Esophagus squamous epithelium (tissue), 5 donors: Measurements from ENCODE around the gene PHACTR1. TPM values are rescaled to one million over a fixed set of nuclear protein-coding genes. Genes with fewer than 3 reads are reported as not detected.

ENCODE experiments used
- DNase-seq: peaks from one replicate; lab custom pipeline; 2025; lab: John Stamatoyannopoulos, UW
- H3K27ac ChIP-seq, 4 donors: fragments of 200-600 bp; sonication (generic); one replicate each; pipeline ENCODE4 v1.5.1; 2016 to 2019; ENCODE audit warnings: mild to moderate bottlenecking in 1 of 4
- H3K27me3 ChIP-seq, 4 donors: fragments of 200-600 bp; sonication (generic); 1 replicate in 3 of 4; 2 replicates in 1 of 4; pipeline versions ENCODE4 v1.5.1 to v1.6.0; 2017 to 2021; ENCODE audit warnings: antibody characterized with exemption in 1 of 4
- H3K36me3 ChIP-seq, 3 donors: fragments of 200-600 bp; sonication (generic); one replicate each; pipeline ENCODE4 v1.5.1; 2016 to 2019
- H3K4me1 ChIP-seq, 3 donors: fragments of 200-600 bp; sonication (generic); one replicate each; pipeline ENCODE4 v1.5.1; 2017 to 2019
- H3K4me3 ChIP-seq, 4 donors: fragments of 200-600 bp; sonication (generic); 1 replicate in 3 of 4; 2 replicates in 1 of 4; pipeline ENCODE4 v1.5.1; 2016 to 2019; ENCODE audit warnings: mild to moderate bottlenecking in 2 of 4, moderate library complexity in 1 of 4
- H3K9me3 ChIP-seq, 3 donors: fragments of 200-600 bp; sonication (generic); one replicate each; pipeline ENCODE4 v1.5.1; 2016 to 2019
- POLR2A ChIP-seq, 4 donors: fragments of 450-650 bp; IDR thresholded peaks; one replicate each; pipeline ENCODE4 v1.6.1; 2017; ENCODE audit warnings: antibody characterized with exemption in 4 of 4, mild to moderate bottlenecking in 4 of 4, moderate library complexity in 3 of 4
- WGBS, 2 donors: methylation state at CpG; one replicate each; pipeline ENCODE4 v1.1.5; 2018; 5-methylcytosine and 5-hydroxymethylcytosine counted together
- intact Hi-C: fragments of 100-400 bp; cut with DNase I; formaldehyde crosslinking; loops from one replicate; pipeline ENCODE4 v1.15.0; 2022
- total RNA-seq, 4 donors: library from RNA; depleted of rRNA; stranded (reverse); fragments of >200 nt; gene quantifications; one replicate each; pipeline ENCODE4 v1.1.0, GENCODE V29; 2016
- TF ChIP-seq, protein P1 (sequence below), 6 experiments: fragments of 450-650 bp in 4 of 6; fragments of 200-600 bp in 2 of 6; sonication (generic) in 2 of 6; IDR thresholded peaks; one replicate each; pipeline ENCODE4 v1.5.1; 2016 to 2019; ENCODE audit warnings: antibody characterized with exemption in 6 of 6, mild to moderate bottlenecking in 4 of 6, moderate library complexity in 4 of 6
- donor health status: DM: yes; HTN: yes; CAD: no.

Gene PHACTR1
- total RNA-seq, 4 donors from 2014 or later: 1.5 to 7.2 (median 4.5) TPM

DNA sequence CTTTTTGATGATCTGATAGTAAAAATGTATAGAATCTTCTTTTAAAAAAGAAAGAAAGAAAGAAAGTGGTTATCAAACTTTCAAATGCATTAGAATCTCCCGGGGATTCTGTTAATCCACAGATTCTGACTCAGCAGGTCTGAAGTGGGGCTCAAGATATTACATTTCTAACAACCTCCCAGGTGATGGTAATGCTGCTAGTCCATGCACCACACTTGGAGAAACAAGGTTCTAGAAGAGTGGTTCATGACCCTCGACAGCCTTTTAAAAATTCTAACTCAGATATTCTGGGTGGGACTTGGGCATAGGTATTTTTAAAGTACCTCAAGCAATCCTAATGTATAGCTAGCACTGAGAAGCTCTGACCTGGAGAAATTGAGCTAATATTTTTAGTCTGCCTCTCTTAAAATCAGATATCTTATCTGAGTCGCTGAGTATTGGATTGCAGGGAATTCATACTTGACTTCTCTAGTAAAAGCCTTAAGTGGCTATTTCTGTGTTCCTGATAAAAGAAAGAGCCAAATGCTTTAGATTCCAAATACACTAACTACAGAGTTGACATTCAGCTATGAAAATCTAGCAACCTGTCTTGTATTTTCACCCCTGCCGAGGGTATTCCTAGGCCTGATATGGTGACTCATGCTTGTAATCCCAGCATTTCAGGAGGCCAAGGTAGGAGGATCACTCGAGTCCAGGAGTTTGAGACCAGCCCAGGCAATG lies 252.4 kb downstream of the PHACTR1 start:
- intact Hi-C loops: no loop called here
- no peak for DNase-seq
- 75 to 81% methylated on average over 5 of the region's 5 CpGs for WGBS, 2 donors

DNA sequence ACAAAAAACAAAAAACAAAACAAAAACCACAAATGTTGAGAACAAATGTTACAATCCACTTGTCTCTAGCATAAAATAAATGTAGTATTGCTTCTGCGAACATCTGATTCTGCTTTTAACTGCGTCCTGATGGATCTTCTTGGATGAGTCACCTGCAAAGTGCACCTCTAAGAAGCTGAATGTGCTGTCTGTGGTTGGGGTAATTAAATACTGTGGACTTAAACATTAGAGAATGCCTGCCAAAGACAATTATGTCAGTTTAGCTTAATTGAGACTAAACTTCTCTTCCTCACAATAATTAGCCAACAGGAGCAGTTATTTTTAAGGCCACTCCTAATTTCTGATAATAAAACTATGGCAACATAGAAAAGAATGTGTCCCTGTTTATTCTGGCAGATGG lies 253.4 kb downstream of the PHACTR1 start:
- no peak for DNase-seq
- H3K27me3 ChIP-seq: peaks cover 0 to 3% (median 0%) of the 10 kb centered on the region in 4 donors
- H3K27ac ChIP-seq: no peak overlapping the region
- no peaks in the 10 kb centered on the region for H3K9me3 ChIP-seq
- H3K4me3 ChIP-seq: no peak overlapping the region
- no peaks in the 10 kb centered on the region for H3K36me3 ChIP-seq
- WGBS, 2 donors: 66 to 90% methylated on average over 2 of the region's 2 CpGs
- H3K4me1 ChIP-seq: no peaks in the 10 kb centered on the region
- intact Hi-C loops: no loop called here
- TF ChIP-seq, protein P1, sequence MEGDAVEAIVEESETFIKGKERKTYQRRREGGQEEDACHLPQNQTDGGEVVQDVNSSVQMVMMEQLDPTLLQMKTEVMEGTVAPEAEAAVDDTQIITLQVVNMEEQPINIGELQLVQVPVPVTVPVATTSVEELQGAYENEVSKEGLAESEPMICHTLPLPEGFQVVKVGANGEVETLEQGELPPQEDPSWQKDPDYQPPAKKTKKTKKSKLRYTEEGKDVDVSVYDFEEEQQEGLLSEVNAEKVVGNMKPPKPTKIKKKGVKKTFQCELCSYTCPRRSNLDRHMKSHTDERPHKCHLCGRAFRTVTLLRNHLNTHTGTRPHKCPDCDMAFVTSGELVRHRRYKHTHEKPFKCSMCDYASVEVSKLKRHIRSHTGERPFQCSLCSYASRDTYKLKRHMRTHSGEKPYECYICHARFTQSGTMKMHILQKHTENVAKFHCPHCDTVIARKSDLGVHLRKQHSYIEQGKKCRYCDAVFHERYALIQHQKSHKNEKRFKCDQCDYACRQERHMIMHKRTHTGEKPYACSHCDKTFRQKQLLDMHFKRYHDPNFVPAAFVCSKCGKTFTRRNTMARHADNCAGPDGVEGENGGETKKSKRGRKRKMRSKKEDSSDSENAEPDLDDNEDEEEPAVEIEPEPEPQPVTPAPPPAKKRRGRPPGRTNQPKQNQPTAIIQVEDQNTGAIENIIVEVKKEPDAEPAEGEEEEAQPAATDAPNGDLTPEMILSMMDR (IDR thresholded peaks at IDR 0.05): no peak
- TF ChIP-seq POLR2A (IDR thresholded peaks at IDR 0.05): no peak

More for the DNA sequence above, 252.4 kb downstream of the PHACTR1 start:
- Histone ChIP-seq H3K27me3 (peaks cover 0 to 4% (median 0%) of the 10 kb centered on the region in 4 donors), H3K4me3 (no peak overlapping the region), H3K4me1 (no peaks in the 10 kb centered on the region), H3K9me3 (no peaks in the 10 kb centered on the region), H3K36me3 (no peaks in the 10 kb centered on the region), H3K27ac (no peak overlapping the region)
- no peak for TF ChIP-seq POLR2A (IDR thresholded peaks at IDR 0.05)
- TF ChIP-seq, protein P1 (IDR thresholded peaks at IDR 0.05): no peak

DNA sequence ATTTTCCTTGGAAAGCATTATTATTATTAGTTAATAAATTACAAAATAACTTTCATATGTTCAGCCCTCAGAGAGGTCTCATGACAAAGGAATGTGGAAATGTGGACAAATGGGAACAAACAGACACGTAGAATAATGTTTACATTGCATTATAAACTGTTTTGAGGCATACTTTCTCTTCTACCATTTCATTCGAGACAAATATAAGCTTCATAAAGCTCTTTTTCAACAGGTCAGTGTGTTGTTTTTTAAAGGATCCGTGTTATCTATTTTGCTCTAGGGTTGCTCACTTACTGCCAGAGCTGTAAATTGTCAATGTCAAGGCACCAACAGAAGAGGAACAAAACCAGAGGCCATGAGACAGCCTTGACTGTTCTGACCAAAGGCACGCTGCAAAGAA lies 256.8 kb downstream of the PHACTR1 start:
- Histone ChIP-seq H3K36me3 (no peaks in the 10 kb centered on the region), H3K27me3 (no peaks in the 10 kb centered on the region), H3K4me1 (no peaks in the 10 kb centered on the region), H3K9me3 (no peaks in the 10 kb centered on the region), H3K4me3 (no peak overlapping the region), H3K27ac (no peak overlapping the region)
- WGBS, 2 donors: 42 to 53% methylated on average over 4 of the region's 4 CpGs
- no peak for DNase-seq
- TF ChIP-seq POLR2A (IDR thresholded peaks at IDR 0.05): no peak
- TF ChIP-seq, protein P1 (IDR thresholded peaks at IDR 0.05): no peak
- intact Hi-C loops: no loop called here

DNA sequence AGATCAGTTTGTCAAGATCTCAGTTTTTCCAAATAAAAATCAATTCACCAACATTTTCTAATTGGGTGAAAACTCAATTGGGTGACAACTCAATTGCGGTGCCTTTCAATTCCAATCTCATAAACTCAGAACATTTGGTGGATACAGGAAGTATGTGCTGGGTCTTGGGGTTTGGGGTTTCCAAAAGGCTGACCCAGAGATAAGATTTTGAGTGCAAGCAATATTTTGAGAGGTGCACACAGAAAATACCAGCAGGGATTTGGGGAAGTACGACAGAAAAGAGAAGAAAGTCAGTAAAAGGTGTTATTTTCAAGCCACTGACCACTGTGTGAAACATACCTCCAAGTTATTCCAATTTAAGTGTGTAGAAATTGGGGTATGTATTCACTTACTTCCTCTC lies 258.0 kb downstream of the PHACTR1 start:
- 61 to 89% methylated on average over 2 of the region's 2 CpGs for WGBS, 2 donors
- no peak overlapping the region for H3K27ac ChIP-seq
- H3K4me3 ChIP-seq: no peak overlapping the region
- H3K27me3 ChIP-seq: no peaks in the 10 kb centered on the region
- no peaks in the 10 kb centered on the region for H3K9me3 ChIP-seq
- intact Hi-C loops: no loop called here
- H3K4me1 ChIP-seq: no peaks in the 10 kb centered on the region
- H3K36me3 ChIP-seq: no peaks in the 10 kb centered on the region
- no peak for DNase-seq
- TF ChIP-seq, protein P1 (IDR thresholded peaks at IDR 0.05): no peak
- no peak for TF ChIP-seq POLR2A (IDR thresholded peaks at IDR 0.05)

DNA sequence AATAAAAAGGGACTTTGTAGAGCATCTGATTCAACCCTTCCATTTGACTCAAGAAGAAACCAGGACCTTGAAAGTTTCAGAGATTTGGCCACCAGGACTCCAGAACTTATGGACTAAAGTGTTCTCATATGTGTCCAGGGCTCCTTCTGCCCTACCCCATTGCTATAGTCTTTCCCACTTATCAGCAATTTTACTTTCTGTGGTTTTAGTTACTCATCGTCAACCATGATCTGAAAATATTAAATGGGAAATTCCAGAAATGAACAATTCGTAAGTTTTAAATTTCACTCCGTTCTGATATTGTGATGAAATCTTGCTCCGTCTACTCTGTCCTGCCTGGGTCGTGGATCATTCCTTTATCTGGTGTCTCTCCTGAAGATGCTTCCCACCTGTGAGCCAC lies 259.8 kb downstream of the PHACTR1 start:
- Histone ChIP-seq H3K27me3 (no peaks in the 10 kb centered on the region), H3K27ac (no peak overlapping the region), H3K9me3 (no peaks in the 10 kb centered on the region), H3K4me3 (no peak overlapping the region), H3K4me1 (no peaks in the 10 kb centered on the region), H3K36me3 (no peaks in the 10 kb centered on the region)
- TF ChIP-seq, protein P1 (IDR thresholded peaks at IDR 0.05): no peak
- no peak for TF ChIP-seq POLR2A (IDR thresholded peaks at IDR 0.05)
- intact Hi-C loops: no loop called here
- 67 to 84% methylated on average over 5 of the region's 5 CpGs for WGBS, 2 donors
- no peak for DNase-seq
